Amniotic epithelial cell (primary cell): ENCODE results near the gene MPV17.
A peak's percentile ranks its signal among the peaks of the same experiment; 100 is the strongest.

Experiments
- DNase-seq: peaks from one replicate; pipeline ENCODE4 v3.0.0-alpha.2; 2010; ENCODE audit warnings: low read depth

Gene MPV17

DNA sequence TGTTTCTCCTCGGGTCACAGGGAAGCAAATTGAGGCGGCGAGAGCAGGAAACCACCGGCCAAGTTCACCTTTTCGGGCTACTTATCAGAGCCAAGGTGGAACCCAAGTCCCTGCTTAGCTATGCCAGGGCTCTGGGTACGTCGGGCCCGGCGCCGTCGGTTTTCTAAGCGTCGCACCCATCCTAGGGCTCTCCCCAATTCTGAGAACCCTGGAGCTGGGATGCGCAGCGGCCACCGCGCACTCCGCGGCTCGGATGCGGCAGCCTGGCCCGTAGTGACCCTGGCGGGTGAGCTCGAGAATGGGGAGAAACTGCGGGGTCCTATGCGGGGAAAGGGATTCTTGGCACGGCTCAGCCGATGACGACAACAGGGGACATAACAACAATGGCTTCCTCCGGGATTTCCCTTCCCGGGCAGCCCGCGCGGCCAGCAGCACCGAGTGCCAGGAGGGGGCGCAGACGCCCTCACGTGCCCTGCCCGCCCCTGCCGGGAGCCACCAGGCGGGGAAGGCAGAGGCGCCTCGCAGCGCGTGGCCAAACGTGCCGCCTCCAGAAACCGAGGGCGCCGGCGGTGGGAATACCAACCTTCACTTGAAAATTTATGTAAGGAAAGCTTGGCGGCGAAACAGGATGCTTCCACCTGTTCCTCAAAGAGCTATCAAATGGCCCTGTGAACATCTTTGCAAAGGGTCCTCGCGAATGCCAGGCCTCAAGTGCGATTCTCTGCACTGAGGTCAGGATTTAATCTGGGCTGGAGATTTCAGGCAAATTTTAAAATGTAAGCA, 58.0 kb downstream of the MPV17 start:
- peak; percentile 11 for DNase-seq

DNA sequence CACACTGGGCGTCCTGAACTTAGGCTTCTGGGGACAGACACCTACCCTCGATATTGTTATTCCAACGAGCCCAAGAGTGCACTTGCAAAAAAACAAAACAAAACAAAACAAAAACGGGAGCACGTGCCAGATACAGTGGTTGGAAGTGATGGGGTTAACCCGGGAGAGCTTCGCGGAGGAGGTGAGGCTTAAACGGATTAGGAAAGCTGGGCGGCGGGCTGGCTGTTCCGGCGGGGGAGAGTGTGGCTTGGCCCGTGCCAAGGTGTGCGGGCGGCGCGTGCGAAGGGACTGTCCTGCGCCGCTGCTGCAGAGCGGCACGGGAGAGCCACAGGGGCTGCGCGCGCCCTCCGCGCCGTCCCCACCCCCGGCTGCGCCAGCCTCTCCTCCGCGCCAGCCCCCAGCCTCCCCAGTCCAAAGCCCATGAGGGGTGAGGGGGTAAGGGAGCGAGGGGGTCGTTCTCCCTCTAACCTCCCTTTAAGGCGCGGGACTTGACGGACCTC, 58.6 kb downstream of the MPV17 start:
- DNase-seq, result no peak

DNA sequence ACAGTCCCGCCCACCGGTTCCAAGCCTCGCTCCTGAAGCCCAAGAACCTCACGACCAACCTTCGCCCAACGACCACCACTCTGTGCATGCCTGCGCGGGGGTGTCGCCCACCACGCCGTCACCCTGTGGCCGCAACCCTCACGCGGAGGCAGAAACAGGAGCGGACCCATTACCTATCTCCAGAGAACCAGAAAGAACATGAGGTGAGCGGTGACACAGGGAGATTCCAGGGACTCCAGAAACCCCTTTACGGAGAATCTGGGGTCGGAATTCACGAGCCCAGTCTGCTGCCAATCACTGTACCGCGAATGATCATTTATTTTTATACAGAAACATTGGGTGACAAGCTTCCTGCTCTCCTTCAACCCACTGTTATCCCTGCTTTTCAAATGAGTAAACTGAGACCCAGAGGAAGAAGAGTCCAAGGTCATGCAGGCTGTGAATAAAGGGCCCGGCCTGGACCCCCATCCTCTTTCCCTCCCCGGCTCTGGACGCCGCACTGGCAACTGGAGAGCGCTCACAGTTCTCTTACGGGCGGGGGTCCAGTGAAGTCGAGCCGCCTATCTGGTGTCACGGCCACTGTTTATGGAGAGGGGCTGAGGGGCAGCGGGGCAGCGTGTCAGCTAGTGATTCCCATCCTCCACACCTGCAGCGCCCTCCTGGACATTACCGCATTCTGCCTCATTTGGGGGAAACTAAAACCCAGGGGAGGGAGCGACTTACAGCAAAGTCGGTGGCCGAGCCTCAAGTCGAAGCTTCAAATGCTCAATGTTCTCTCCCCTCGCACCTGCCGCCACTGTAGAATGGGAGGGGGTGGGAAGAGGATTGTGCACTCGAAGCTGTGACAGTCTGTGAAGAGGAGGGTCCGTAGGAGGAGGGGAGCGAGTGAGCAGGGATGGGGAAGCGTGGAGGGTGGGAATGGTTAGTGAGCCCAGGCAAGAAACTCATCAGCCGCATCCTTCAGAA, 59.3 kb downstream of the MPV17 start:
- no peak for DNase-seq

DNA sequence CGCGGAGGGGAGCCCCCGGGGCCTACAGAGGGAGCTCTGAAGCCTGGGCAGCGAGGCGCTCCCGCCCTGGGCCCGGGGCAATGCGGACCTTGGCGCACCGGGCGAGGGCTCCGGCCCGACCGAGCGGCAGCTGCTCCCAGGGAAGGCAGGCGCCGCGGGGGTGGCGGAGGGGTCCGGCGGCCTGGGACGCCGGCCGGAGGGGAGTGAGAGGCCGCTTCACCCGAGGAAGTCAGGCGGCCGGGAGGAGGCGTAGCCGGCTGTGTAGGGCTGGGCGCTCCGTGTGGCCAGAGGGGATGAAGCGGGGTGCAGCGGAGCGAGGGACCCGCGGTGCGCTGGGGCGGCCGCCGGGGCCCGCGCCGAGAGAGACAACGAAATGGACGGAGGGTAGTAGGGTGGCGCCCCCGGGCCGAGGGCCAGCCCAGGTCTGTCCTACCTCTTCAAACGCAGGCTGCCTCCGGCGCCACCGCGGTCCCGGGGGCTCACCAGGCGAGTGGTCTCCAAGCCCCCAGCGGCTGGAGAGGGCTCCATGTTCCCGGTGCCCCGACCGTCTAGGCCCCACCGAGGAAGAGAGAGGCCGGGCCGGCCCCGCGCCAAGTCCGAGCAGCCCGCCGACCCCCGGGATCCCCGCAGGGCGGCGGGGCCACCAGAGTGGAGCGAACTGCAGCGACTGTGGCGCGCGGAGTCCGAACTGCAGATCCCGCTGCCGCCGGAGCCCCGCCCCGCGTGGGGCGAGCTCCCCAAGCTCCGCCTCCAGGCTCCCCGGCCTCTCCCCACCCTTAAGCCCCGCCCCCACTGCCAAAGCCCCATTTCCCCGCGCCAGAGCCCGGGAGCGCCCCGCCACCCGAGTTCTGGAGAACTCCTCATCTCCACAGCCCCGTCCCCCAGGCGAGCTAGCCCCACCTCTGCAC, 60.3 kb downstream of the MPV17 start, which contains the start of gene SLC30A3:
TSS of gene SLC30A3 (minus strand) at position 669 of the 908 bp plus-strand sequence. CDS start at position 528, 141 bp downstream.
- peak; percentile 13 for DNase-seq

DNA sequence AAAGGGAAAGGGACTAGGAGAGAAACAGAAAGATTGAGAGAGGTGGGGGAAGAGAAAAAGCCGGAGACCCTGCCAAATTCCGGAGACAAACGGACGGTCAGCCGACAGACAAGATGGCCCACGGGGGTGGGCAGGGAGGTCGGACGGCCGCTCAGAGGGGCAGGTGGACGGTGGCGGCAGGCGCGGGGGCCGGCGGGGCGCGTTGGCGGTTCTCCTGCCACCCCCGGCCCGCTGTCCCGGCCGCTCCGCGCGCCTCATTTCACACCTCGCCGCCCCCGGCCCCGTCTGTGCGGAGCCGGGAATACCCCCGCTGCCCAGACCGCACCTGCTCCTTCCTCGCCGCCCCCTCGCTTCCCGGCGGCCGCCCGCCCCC, 61.0 kb downstream of the MPV17 start:
- no peak for DNase-seq

DNA sequence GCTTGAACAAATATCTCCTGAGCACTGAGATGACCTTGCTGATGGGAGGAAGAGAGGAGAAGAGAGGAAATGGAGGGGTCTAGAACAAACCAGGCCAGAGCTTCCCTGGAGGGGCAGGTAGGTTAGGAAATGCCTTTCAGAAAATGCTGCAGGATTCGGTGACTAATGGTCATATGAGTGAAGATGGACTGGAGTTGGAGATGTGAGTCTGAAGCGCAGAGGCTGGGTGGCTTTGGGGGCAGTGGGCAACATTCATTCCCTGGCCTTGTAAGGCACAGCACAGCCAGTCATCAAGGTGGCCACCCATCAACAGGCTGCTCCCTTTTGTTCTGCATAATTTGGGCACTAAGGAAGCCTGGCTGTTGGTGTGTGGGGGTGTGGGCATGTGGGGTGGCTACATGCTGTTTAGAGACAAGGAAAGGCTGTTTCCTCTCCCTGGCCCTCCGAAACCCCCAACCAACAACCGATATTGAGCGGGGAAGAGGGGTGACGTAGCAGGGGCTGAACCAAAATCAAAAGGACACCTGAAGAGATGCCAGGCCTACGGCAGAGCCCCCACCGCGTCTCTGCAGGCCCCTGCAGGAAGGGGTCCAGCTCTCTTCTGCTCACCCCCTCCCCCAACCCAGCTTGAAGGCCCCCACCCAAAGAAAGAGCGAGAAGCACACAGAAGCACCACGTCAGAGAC, 61.5 kb downstream of the MPV17 start:
- no peak for DNase-seq
